ENCODE results near the gene RASSF1. TPM values are rescaled to one million over a fixed set of nuclear protein-coding genes. Genes with fewer than 3 reads are reported as not detected.
A peak's percentile ranks its signal among the peaks of the same experiment; 100 is the strongest.

Gene RASSF1
- total RNA-seq, 1 donor from 2014 or later = 26.5 TPM

DNA sequence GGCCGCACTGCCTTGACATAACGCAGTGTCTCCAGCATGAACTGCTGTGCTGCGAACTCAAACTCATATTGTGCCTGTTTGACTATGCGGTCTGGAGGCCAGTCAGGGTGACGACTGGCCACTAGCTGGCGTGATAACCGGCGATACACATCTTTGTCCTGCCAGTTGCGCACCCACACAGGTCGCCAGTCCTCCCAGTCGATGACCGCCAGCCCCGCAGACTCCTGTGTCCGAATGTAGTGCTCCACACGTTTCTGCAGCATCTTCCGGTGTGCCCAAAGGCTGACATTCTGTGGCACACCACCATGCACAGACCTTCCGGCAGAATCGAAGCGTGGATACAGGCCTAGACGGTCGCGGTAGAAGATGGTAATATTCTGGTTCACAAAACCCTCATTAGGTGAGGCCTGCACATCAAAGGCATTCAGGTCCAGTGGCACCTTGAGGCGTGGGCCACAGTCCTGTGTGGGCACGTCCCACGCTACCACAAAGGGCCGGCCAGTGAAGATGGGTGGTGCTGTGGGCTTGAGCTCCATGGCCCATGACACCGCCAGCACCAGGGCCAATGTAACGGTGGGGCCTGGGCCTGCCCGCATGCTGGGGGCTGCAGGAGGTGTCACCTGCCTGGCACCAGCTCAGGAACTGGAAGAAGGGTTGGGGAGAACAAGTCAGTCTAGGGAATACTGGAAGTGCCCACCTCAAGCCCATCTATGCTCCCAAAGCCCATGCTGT is 20.6 kb downstream of the RASSF1 start:
- no peak for DNase-seq (ENCODE audit: low read depth)
- Mint-ChIP-seq H3K27me3 (ENCODE audit: low read depth, unreplicated experiment) (no peaks in the 10 kb centered on the region), H3K4me1 (ENCODE audit: low read depth, unreplicated experiment) (peaks cover 23% of the 10 kb centered on the region), H3K4me3 (ENCODE audit: unreplicated experiment) (peak overlapping the region; percentile 93), H3K27ac (ENCODE audit: unreplicated experiment) (peak overlapping the region; percentile 96), H3K9me3 (ENCODE audit: unreplicated experiment) (no peaks in the 10 kb centered on the region), H3K36me3 (ENCODE audit: low read depth, unreplicated experiment) (peaks cover 21% of the 10 kb centered on the region)
- Histone ChIP-seq H3K4me3 (ENCODE audit: insufficient read depth, low read depth, low read length) (peak overlapping the region; percentile 95), H3K27ac (ENCODE audit: low read depth, low read length) (no peak overlapping the region), H2AFZ (ENCODE audit: low read depth, low read length) (peak overlapping the region; percentile 92), H3K9ac (ENCODE audit: low read length) (peak overlapping the region; percentile 96), H3K9me3 (ENCODE audit: insufficient read depth, low read depth, low read length) (no peaks in the 10 kb centered on the region), H3K4me1 (ENCODE audit: insufficient read depth, low read length) (peaks cover 29% of the 10 kb centered on the region), H4K20me1 (ENCODE audit: insufficient read depth, low read length) (peaks cover 50% of the 10 kb centered on the region), H3K79me2 (ENCODE audit: insufficient read depth, low read length) (peaks cover 40% of the 10 kb centered on the region), H3K4me2 (ENCODE audit: low read length) (peak overlapping the region; percentile 93), H3K36me3 (ENCODE audit: insufficient read depth, low read length) (peaks cover 12% of the 10 kb centered on the region), H3K27me3 (ENCODE audit: insufficient read depth, low read length) (no peaks in the 10 kb centered on the region)
- TF ChIP-seq, protein P1, sequence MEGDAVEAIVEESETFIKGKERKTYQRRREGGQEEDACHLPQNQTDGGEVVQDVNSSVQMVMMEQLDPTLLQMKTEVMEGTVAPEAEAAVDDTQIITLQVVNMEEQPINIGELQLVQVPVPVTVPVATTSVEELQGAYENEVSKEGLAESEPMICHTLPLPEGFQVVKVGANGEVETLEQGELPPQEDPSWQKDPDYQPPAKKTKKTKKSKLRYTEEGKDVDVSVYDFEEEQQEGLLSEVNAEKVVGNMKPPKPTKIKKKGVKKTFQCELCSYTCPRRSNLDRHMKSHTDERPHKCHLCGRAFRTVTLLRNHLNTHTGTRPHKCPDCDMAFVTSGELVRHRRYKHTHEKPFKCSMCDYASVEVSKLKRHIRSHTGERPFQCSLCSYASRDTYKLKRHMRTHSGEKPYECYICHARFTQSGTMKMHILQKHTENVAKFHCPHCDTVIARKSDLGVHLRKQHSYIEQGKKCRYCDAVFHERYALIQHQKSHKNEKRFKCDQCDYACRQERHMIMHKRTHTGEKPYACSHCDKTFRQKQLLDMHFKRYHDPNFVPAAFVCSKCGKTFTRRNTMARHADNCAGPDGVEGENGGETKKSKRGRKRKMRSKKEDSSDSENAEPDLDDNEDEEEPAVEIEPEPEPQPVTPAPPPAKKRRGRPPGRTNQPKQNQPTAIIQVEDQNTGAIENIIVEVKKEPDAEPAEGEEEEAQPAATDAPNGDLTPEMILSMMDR (IDR thresholded peaks at IDR 0.05; ENCODE audit: insufficient read depth, low read depth, low read length) = no peak
- TF ChIP-seq EZH2 (IDR thresholded peaks at IDR 0.05; ENCODE audit: insufficient read depth, low read length) = no peak
- no peak for FAIRE-seq

DNA sequence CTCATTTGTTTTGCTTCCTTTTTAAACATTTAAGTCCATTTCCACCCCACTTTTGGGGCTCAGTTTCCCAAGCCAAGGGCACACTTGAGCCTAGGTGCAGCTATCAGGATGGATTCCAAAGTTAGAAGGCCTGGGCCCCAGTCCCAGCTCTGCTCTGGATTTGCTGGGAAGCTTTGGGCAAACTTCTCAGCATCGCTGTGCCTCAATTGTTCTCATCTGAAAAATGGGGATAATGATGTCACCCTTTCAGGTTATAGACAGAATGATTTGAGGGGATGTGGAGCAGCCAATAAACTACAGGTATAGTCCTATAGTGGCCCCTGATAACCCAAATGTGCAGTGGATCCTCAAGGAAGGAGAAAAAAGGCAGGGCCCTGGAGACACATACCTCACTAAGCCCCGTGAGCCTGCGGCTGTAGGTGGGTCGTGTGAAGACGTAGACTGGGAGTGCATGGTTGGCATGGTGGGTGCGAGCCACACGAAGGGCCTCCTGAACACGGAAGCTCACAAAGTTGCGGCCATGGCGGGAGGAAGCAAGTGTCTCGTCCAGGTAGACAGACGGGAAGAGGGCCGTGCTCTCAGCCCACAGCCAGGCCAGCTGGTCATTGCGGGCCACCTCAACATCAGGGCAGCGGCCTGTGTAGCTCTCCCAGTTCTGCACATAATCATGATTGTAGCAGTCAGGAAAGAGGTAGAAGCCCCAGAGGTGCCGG is 21.3 kb downstream of the RASSF1 start:
- Mint-ChIP-seq H3K27ac (ENCODE audit: unreplicated experiment) (no peak overlapping the region), H3K27me3 (ENCODE audit: low read depth, unreplicated experiment) (no peaks in the 10 kb centered on the region), H3K36me3 (ENCODE audit: low read depth, unreplicated experiment) (peaks cover 20% of the 10 kb centered on the region), H3K9me3 (ENCODE audit: unreplicated experiment) (no peaks in the 10 kb centered on the region), H3K4me1 (ENCODE audit: low read depth, unreplicated experiment) (peaks cover 23% of the 10 kb centered on the region), H3K4me3 (ENCODE audit: unreplicated experiment) (peak overlapping the region; percentile 93)
- H2AFZ ChIP-seq (ENCODE audit: low read depth, low read length) = no peak overlapping the region
- H3K4me1 ChIP-seq (ENCODE audit: insufficient read depth, low read length) = peaks cover 29% of the 10 kb centered on the region
- DNase-seq (ENCODE audit: low read depth) (no peak), FAIRE-seq (no peak)
- no peak overlapping the region for H3K9ac ChIP-seq (ENCODE audit: low read length)
- no peak overlapping the region for H3K4me3 ChIP-seq (ENCODE audit: insufficient read depth, low read depth, low read length)
- peak overlapping the region; percentile 93 for H3K4me2 ChIP-seq (ENCODE audit: low read length)
- H3K79me2 ChIP-seq (ENCODE audit: insufficient read depth, low read length) = peaks cover 40% of the 10 kb centered on the region
- H3K9me3 ChIP-seq (ENCODE audit: insufficient read depth, low read depth, low read length) = no peaks in the 10 kb centered on the region
- TF ChIP-seq, protein P1 (IDR thresholded peaks at IDR 0.05; ENCODE audit: insufficient read depth, low read depth, low read length) = no peak
- TF ChIP-seq EZH2 (IDR thresholded peaks at IDR 0.05; ENCODE audit: insufficient read depth, low read length) = no peak
- peaks cover 8% of the 10 kb centered on the region for H3K36me3 ChIP-seq (ENCODE audit: insufficient read depth, low read length)
- H3K27me3 ChIP-seq (ENCODE audit: insufficient read depth, low read length) = no peaks in the 10 kb centered on the region
- peaks cover 56% of the 10 kb centered on the region for H4K20me1 ChIP-seq (ENCODE audit: insufficient read depth, low read length)
- H3K27ac ChIP-seq (ENCODE audit: low read depth, low read length) = no peak overlapping the region

Data from astrocyte (in vitro differentiated cells and primary cell).